Neuronal stem cell (in vitro differentiated cells): ENCODE results near the gene PDAP1.
A peak's percentile ranks its signal among the peaks of the same experiment; 100 is the strongest.
"Not testable (repeated sequence)": the region's sequence is repeated elsewhere in the genome, so short reads cannot be mapped to it uniquely, and the experiment has no call there.

Experiments
- DNase-seq: peaks from one replicate; pipeline ENCODE4 v3.0.0-alpha.2; 2013; ENCODE audit warnings: low spot score
- H2AFZ ChIP-seq: one replicate; pipeline ENCODE4 v1.6.1; 2013; ENCODE audit warnings: mild to moderate bottlenecking, low read length, inconsistent platforms
- H2AK5ac ChIP-seq: 2 replicates; pipeline ENCODE4 v1.6.1; 2013; ENCODE audit warnings: low read depth, mild to moderate bottlenecking, inconsistent platforms, low read length, moderate library complexity, mixed read lengths
- H2BK120ac ChIP-seq: 2 replicates; pipeline ENCODE4 v1.6.1; 2013; ENCODE audit warnings: low read depth, mild to moderate bottlenecking, inconsistent platforms, low read length, moderate library complexity, mixed read lengths
- H2BK12ac ChIP-seq: one replicate; pipeline ENCODE4 v1.6.1; 2013; ENCODE audit warnings: low read length, inconsistent platforms
- H2BK15ac ChIP-seq: 2 replicates; pipeline ENCODE4 v1.6.1; 2013; ENCODE audit warnings: mild to moderate bottlenecking, low read length, inconsistent platforms, mixed read lengths
- H2BK5ac ChIP-seq: one replicate; pipeline ENCODE4 v1.6.1; 2013; ENCODE audit warnings: inconsistent platforms, mild to moderate bottlenecking, low read length, moderate library complexity
- H3K14ac ChIP-seq: one replicate; pipeline ENCODE4 v1.6.1; 2013; ENCODE audit warnings: low read length, inconsistent platforms
- H3K18ac ChIP-seq: 2 replicates; pipeline ENCODE4 v1.6.1; 2013; ENCODE audit warnings: low read length, inconsistent platforms
- H3K23ac ChIP-seq: 2 replicates; pipeline ENCODE4 v1.6.1; 2013; ENCODE audit warnings: low read depth, mild to moderate bottlenecking, mixed read lengths, low read length, inconsistent platforms; ENCODE audit not compliant: poor library complexity
- H3K27ac ChIP-seq: replicated peaks from 3 replicates; pipeline ENCODE4 v1.5.1; 2013; ENCODE audit warnings: low read length, inconsistent platforms
- H3K27me3 ChIP-seq, 3 experiments: 2 replicates each; pipeline ENCODE4 v1.6.1; 2013; ENCODE audit warnings: low read length in 3 of 3, mild to moderate bottlenecking in 2 of 3, inconsistent platforms in 1 of 3, low read depth in 1 of 3, mixed read lengths in 1 of 3, moderate library complexity in 1 of 3; ENCODE audit not compliant: control insufficient read depth in 3 of 3, insufficient read depth in 3 of 3
- H3K36me3 ChIP-seq, 2 donors: replicated peaks in 1 of 2; 2 replicates each; pipeline ENCODE4 v1.6.1; 2013; ENCODE audit warnings: low read length in 2 of 2; ENCODE audit not compliant: control insufficient read depth in 2 of 2, insufficient read depth in 2 of 2
- H3K4ac ChIP-seq: 2 replicates; pipeline ENCODE4 v1.6.1; 2013; ENCODE audit warnings: inconsistent platforms, mild to moderate bottlenecking, low read length, moderate library complexity
- H3K4me1 ChIP-seq, 2 donors: 1 replicate in 1 of 2; 2 replicates in 1 of 2; pipeline ENCODE4 v1.6.1; 2013; ENCODE audit warnings: low read length in 2 of 2, low read depth in 1 of 2; ENCODE audit not compliant: control insufficient read depth in 2 of 2, insufficient read depth in 1 of 2
- H3K4me2 ChIP-seq: one replicate; pipeline ENCODE4 v1.6.1; 2013; ENCODE audit warnings: mild to moderate bottlenecking, low read length, inconsistent platforms; ENCODE audit not compliant: insufficient read depth, poor library complexity, severe bottlenecking
- H3K4me3 ChIP-seq, 2 donors: 2 replicates each; pipeline ENCODE4 v1.5.1; 2013; ENCODE audit warnings: low read length in 2 of 2, mild to moderate bottlenecking in 2 of 2, inconsistent platforms in 1 of 2, moderate library complexity in 1 of 2
- H3K79me1 ChIP-seq: one replicate; pipeline ENCODE4 v1.6.1; 2013; ENCODE audit warnings: low read depth, mild to moderate bottlenecking, inconsistent platforms, low read length, moderate library complexity
- H3K9ac ChIP-seq: one replicate; pipeline ENCODE4 v1.6.1; 2013; ENCODE audit warnings: mild to moderate bottlenecking, low read depth, low read length, inconsistent platforms; ENCODE audit not compliant: poor library complexity
- H3K9me3 ChIP-seq, 2 donors: replicated peaks in 1 of 2; 2 replicates each; pipeline versions ENCODE3 to v1.6.1; 2013; ENCODE audit warnings: low read length in 2 of 2, mild to moderate bottlenecking in 2 of 2, inconsistent platforms in 1 of 2, low read depth in 1 of 2, mixed read lengths in 1 of 2, moderate library complexity in 1 of 2; ENCODE audit not compliant: control insufficient read depth in 2 of 2, insufficient read depth in 1 of 2
- H4K8ac ChIP-seq: one replicate; pipeline ENCODE4 v1.6.1; 2013; ENCODE audit warnings: low read depth, mild to moderate bottlenecking, inconsistent platforms, low read length, moderate library complexity
- H4K91ac ChIP-seq: one replicate; pipeline ENCODE4 v1.6.1; 2013; ENCODE audit warnings: low read length, low read depth, mild to moderate bottlenecking, inconsistent platforms; ENCODE audit not compliant: poor library complexity
- WGBS, 2 donors: extraction: QIAGEN DNeasy Blood & Tissue Kit; methylation state at CpG; one replicate each; pipeline ENCODE4 v1.1.7; 2013; ENCODE audit warnings: missing lambda C conversion rate in 2 of 2, mixed read lengths in 1 of 2; ENCODE audit not compliant: insufficient read length in 2 of 2, insufficient replicate concordance in 1 of 2; ENCODE audit errors: extremely low coverage in 2 of 2; 5-methylcytosine and 5-hydroxymethylcytosine counted together

The PDAP1 gene

DNA sequence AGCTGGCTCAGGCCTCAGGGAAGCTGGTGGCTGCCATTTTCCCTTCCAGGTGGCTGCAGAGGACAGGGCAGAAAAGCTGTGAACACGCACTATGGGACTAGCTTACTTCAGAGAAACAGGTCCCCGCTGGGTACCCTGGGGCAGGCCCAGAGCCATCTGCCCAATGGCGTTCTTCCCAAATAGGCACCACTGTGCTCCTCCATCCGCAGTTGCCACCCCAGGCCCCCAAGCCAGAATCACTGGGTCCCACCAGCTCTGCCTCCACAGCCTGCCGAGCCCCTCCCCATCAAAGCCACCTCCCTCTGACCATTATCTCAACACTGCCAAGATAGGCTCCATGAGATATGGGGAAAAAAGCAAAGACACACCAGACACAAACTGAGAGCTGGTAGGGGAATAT lies 11.8 kb upstream of the PDAP1 start:
- H2BK120ac ChIP-seq: no peak overlapping the region
- no peaks in the 10 kb centered on the region for H3K9me3 ChIP-seq
- H3K4me1 ChIP-seq: no peaks in the 10 kb centered on the region
- H3K14ac ChIP-seq: no peak overlapping the region
- H3K27ac ChIP-seq: no peak overlapping the region
- no peak overlapping the region for H3K4me2 ChIP-seq
- H4K91ac ChIP-seq: no peak overlapping the region
- no peak overlapping the region for H3K9ac ChIP-seq
- H3K79me1 ChIP-seq: peaks cover 6% of the 10 kb centered on the region
- no CpG with 5 or more reads among the region's 5 CpGs for WGBS, 2 donors
- H2BK12ac ChIP-seq: no peak overlapping the region
- H3K23ac ChIP-seq: no peak overlapping the region
- H3K27me3 ChIP-seq: no peaks in the 10 kb centered on the region
- no peak overlapping the region for H3K18ac ChIP-seq
- H3K36me3 ChIP-seq: peaks cover 58 to 96% of the 10 kb centered on the region in 2 donors
- no peak overlapping the region for H2BK5ac ChIP-seq
- DNase-seq: no peak
- no peak overlapping the region for H4K8ac ChIP-seq
- no peak overlapping the region for H2AK5ac ChIP-seq
- H3K4ac ChIP-seq: no peak overlapping the region
- no peak overlapping the region for H3K4me3 ChIP-seq
- H2AFZ ChIP-seq: no peak overlapping the region
- H2BK15ac ChIP-seq: no peak overlapping the region

DNA sequence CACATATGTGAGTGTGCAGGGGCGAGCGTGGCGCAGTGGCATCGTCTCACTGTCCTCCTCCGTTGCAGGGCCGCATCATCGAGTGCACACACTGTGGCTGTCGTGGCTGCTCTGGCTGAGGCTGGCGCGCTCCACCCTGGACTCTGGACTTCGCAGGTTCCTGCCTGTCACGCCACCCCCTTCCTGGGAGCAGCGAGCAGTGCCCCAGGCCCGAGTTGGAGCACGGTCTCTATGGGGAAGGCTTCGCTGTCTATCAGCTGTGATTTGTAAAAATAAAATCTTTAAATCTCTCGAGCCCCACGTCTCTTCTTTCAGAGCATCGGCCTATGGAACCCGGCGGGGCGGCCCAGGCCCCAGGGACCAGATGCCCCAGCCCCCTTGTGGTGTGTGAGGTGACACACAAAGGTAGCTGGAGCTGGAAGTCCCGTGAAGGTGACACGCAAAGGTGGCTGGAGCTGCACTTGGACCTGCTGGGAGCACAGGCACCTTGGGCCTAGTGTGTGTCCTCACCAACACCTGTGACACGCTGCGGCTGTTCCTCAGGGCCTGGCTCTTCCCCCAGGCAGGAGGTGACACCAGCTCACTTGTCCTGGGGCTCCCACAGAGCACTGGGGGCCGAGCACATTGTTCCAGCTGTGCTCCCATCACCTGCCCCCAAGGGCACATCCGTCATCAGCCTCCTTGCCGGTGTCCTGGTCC lies 11.1 kb upstream of the PDAP1 start:
- Histone ChIP-seq H3K4ac (no peak overlapping the region), H3K27ac (peak overlapping the region; percentile 22), H4K8ac (no peak overlapping the region), H2AFZ (no peak overlapping the region), H3K36me3 (peaks cover 58 to 96% of the 10 kb centered on the region in 2 donors), H3K4me2 (no peak overlapping the region), H4K91ac (no peak overlapping the region), H2BK5ac (no peak overlapping the region), H3K23ac (no peak overlapping the region), H2BK15ac (no peak overlapping the region), H3K14ac (no peak overlapping the region), H3K4me1 (no peaks in the 10 kb centered on the region), H3K79me1 (peaks cover 5% of the 10 kb centered on the region), H3K4me3 (no peak overlapping the region), H3K18ac (no peak overlapping the region), H2BK12ac (no peak overlapping the region), H2BK120ac (no peak overlapping the region), H3K9ac (no peak overlapping the region), H2AK5ac (no peak overlapping the region), H3K9me3 (no peaks in the 10 kb centered on the region), H3K27me3 (no peaks in the 10 kb centered on the region)
- no CpG with 5 or more reads among the region's 29 CpGs for WGBS, 2 donors
- DNase-seq: no peak

DNA sequence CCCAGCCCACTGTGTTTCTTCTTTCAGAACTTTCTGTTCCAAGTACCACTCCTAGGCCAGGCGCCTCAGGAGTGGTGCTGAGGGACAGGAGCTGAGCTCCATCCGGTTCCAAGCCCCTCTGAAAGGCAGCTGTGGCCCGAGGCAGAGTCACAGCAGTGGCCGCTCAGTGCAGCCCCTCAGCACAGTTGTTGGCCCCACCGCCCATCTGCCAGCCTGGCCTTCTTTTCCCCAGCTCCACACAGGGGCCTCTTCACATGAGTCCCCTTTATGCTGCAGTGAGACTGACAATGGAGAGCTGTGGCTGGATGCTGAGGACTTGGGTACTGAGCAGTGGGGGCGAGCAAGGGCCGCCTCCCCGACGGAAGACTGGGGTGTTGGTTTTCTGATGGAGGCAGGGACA lies 9.9 kb upstream of the PDAP1 start:
- H3K4me2 ChIP-seq: no peak overlapping the region
- no peak overlapping the region for H2AK5ac ChIP-seq
- peaks cover 5% of the 10 kb centered on the region for H3K79me1 ChIP-seq
- no peak overlapping the region for H4K91ac ChIP-seq
- peaks cover 47 to 96% of the 10 kb centered on the region in 2 donors for H3K36me3 ChIP-seq
- H3K18ac ChIP-seq: no peak overlapping the region
- H3K4me3 ChIP-seq: no peak overlapping the region
- H2BK5ac ChIP-seq: no peak overlapping the region
- H4K8ac ChIP-seq: no peak overlapping the region
- no peak overlapping the region for H2BK120ac ChIP-seq
- DNase-seq: no peak
- H3K4me1 ChIP-seq: no peaks in the 10 kb centered on the region
- no peak overlapping the region for H3K23ac ChIP-seq
- no peaks in the 10 kb centered on the region for H3K9me3 ChIP-seq
- WGBS, 2 donors: no CpG with 5 or more reads among the region's 9 CpGs
- no peak overlapping the region for H3K9ac ChIP-seq
- no peak overlapping the region for H3K4ac ChIP-seq
- H3K27me3 ChIP-seq: no peaks in the 10 kb centered on the region
- H3K14ac ChIP-seq: no peak overlapping the region
- no peak overlapping the region for H3K27ac ChIP-seq
- H2AFZ ChIP-seq: no peak overlapping the region
- no peak overlapping the region for H2BK15ac ChIP-seq
- H2BK12ac ChIP-seq: no peak overlapping the region

DNA sequence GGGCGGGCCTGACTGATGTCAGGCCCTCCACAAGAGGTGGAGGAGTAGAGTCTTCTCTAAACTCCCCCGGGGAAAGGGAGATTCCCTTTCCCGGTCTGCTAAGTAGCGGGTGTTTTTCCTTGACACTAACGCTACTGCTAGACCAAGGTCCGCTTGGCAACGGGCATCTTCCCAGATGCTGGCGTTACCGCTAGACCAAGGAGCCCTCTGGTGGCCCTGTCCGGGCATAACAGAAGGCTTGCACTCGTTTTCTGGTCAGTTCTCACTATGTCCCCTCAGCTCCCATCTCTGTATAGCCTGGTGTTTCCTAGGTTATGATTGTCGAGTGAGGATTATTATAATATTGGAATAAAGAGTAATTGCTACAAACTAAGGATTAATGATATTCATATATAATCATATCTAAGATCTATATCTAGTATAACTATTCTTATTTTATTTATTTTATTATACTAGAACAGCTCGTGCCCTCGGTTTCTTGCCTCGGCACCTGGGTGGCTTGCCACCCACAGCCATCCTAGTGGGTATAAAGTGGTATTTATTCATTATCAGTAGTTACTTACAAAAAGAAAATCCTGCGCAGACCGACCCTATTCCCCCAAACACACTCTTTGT lies 7.2 kb upstream of the PDAP1 start:
- not testable (repeated sequence) for H3K18ac ChIP-seq, H3K27me3 ChIP-seq, H3K9ac ChIP-seq, H2BK12ac ChIP-seq, H2BK15ac ChIP-seq, H3K4me3 ChIP-seq, H2AFZ ChIP-seq, H4K91ac ChIP-seq, H3K14ac ChIP-seq, H3K9me3 ChIP-seq, H3K4me2 ChIP-seq, H3K27ac ChIP-seq, H2BK5ac ChIP-seq, H3K23ac ChIP-seq, H2AK5ac ChIP-seq, DNase-seq, H3K79me1 ChIP-seq, H3K4me1 ChIP-seq, H2BK120ac ChIP-seq, H3K4ac ChIP-seq, H4K8ac ChIP-seq
- WGBS, 2 donors: no CpG with 5 or more reads among the region's 17 CpGs
- H3K36me3 ChIP-seq: peaks cover 51 to 97% of the 10 kb centered on the region in 2 donors
